Stimulated activated CD4-positive, alpha-beta T cell treated with anti-CD3 and anti-CD28 coated beads, Interleukin-15, amount 100 ng/mL, for 1 hour (primary cell): ENCODE results near the gene MAP3K14.

ENCODE experiments used
- DNase-seq, 2 donors: peaks; one replicate each; pipeline ENCODE4 v3.0.0-alpha.2; 2020; ENCODE audit warnings: low read depth in 1 of 2, low spot score in 1 of 2

The MAP3K14 gene

DNA sequence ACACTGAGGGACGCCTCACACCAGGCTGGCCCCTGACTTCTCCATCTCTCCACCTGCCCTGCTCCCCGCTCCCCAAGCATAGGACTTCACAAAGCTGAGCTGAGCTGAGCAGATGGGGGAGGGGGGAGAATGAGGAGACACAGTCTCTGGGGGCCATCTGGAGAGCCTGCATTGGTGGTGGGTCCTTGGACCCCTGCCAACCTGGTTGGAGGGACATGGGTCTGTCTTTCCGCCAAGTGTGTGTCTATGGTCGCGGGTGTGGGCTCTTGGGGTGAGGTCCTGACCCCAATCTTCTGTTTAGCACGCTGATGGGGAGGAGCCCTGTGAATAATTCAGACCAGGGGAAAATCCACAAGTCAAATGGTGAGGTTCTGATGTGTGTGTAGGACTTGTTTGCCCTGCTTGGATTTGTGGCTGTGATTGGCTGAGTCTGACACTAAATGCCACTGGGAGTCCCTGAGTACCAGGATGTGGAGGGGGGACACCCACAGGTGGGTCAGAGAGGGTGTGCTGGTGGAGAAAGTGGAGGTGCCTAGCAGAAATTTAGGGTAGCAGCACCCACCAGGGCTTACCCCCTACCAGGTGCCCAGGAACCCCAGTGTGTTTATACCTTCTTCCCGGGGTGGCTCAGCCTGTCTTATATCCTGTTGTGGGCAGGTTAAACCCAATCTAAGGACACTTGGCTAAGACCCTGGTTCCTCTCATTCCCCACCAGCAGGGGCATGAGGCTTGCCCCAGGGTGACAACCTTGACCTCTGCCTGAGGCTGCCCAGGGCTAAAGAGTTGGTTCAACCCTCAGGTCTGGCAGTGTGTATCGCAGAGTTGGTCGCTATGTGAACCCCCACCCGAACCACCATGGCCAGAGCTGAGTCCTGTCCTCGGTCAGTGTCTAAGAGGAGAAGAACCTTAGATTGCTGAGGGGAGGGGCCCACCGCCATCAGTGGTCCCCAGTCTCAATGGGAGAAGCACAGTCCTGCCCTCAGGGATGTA lies 93.0 kb downstream of the MAP3K14 start:
- peak in 1 of 2 donors; percentile 31 for DNase-seq

DNA sequence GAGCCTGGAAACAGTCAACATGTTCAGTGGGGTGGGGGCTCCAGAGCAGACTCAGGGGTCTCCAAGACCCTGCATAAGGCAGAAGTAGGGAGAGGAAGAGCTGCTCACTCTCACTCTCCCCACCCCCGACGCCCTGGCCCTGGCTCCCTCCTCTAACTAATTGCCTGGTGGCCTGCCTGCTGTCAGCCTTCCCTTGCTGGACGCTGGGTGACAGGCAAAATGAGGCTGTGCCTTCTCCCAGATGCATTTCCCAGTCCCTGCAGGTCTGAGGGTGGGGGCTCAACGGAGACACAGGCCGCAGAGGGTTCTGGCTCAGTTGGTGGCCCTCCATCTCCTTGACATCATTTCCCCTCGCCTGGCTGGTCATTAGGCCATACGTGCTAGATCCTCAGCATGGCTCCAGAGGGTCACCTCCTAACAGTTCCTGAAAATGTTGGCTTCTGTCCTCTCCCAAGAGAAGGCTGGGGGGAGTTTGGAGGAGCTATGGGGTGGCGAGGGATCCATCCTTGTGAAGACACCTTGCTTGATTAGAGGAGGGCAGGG lies 93.8 kb downstream of the MAP3K14 start:
- DNase-seq = no peak

DNA sequence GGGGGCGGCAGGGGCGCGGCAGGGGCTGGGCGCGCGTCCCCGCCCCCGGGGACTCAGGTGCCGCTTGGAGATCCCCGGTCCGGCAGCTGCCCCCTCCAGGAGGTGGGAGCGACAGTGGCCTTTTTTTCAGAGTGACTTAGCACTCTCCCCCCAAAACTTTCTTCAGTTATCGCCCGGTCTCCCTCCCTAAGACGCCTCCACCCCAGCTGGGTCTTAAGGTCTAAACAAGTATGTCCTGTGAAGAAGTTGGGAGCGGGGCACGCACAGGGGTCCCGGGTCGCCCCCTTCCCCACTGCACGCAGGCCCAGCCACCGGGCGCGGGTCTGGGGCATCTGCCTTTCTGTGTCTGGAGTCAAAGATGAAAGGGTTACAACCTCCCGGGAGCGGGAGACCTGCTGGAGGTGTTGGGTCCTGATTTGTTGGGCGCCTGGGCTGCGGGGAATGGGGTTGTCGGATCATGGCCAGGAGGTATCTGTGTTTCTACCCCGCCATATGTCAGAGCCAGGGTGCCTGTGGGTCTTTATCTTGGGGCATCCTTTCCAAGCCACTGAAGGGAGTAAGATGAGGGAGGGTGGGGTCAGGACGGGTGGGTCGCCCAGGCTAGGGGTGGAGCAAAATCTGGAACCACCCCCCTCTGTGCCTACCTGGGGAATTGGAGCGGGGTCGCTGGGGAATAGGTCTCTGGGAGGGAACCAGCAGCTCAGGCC lies 94.4 kb downstream of the MAP3K14 start:
- DNase-seq = peak in 1 of 2 donors; percentile 45

DNA sequence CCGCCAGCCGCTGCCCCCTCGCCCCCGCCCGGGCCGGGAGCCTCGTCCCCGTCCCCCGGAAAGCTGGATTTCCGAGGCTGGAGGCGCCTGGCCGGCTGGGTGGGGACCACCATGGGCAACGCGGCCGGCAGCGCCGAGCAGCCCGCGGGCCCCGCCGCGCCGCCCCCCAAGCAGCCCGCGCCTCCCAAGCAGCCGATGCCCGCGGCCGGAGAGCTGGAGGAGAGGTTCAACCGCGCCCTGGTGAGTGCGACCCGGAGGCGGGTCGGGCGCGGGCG lies 94.9 kb downstream of the MAP3K14 start:
- DNase-seq = no peak

DNA sequence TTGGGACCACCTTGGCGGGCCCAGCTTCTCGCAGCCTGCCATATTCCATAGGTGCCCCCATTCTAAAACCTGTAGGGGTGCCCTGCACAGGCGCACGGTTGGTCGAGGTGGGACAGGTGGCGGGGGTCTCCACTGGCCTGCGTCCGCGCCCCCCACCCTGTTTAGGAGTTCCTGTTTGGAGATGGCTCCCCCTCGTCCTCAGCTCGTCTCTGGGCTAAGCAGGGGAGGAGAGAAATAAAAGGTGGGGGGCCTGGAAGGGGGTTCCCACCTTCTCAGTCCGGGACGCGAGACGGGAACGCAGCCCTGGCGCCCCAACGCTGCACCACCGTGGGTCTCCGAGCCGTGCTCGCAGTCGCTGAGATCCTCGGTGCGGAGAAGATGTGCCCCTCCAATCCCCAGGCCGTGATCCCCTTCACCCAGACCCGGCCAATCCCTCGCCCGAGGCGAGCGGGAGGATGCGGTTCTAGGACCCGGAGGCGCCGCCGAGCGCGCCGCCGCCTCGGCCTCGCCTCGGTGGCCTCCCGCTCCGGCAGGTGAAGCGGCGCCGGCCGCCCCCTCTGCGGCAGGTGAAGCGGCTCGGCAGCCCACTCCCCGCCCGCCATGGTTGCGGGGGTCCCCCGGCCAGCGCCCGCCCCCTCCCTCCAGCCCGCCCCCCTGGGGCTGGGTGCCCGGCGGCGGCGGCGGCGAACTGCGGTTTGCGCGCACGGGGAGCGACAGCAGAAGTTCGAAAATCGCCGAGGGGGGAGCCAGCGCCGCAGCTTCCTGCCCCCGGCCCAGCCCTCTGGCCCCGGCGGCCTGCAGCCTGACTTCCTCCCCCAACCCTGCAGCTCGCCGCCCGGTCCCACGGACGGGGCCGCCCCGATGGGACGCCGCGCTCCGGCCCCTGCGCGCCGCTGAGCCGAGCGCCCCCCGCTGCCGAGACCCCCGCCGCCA lies 95.5 kb downstream of the MAP3K14 start, which contains the start of gene FMNL1:
TSS of gene FMNL1 (plus strand) at position 805 of the 933 bp plus-strand sequence. CDS start 240 bp downstream, outside the sequence.
- DNase-seq = peak in 1 of 2 donors; percentile 46

DNA sequence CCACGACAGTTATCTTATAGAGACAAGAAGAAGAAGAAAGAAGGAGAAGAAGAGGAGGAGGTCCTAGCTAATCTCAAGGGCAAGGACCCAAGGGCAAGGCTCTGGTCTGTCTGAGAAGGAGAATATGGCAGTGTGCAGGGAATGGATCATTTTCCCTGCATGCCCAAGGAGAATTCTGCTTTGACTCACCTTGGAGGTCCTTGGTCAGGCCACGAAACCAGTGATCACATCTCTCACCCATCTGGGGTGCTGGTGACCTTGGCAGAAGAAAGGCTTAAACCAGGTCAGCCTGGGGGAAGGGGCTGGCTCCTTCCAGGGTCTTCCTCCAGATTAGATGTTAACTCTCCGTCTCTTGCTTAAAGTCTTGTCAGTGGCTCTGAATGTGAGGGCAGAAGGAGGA lies 96.7 kb downstream of the MAP3K14 start:
- DNase-seq = no peak

DNA sequence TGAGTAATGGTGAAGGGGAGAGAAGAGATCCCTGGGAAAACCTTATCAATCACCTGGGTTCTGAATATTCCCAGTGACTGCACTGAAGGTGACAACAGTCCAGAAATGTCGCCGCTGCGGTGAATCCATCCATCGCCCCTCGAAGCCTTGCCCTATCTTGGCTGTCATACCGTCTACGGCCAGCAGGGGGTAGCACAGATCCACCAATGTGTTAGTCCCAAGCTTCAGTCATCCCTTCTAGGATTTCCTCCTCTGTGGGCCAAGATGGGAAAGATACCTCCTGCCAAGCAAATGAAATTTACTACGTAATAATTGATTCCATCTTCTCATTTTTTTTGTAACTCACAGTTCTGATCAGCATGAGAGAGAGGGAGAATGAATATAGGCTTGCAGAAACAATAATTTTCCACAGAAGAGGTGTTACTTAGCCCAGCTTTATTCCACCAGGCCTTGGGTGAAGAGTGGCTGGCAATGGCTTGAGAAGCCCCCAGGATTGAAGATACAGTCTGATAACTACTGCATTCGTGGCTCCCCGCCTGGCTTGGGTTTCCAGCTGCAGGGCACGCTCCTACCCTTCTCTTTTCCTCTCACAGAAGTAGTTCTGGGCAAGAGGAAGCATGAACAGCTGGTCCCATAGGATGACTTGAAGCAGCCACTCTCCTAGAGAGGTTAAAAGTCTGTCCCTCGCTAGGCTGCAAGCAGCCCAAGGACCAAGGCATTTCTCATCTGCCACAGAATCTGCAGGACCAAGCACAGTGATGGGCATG lies 97.7 kb downstream of the MAP3K14 start:
- peak; percentile 73 to 84 for DNase-seq
